HEK293T (cell line): ENCODE measurements around the gene LCLAT1.
"Not testable (repeated sequence)": the region's sequence is repeated elsewhere in the genome, so short reads cannot be mapped to it uniquely, and the experiment has no call there.

ENCODE experiments used
- CTCF ChIA-PET: fragments of 350-600 bp; formaldehyde crosslinking; extraction: SDS; loops from one replicate; lab custom pipeline; 2021; ENCODE audit warnings: antibody characterized with exemption, inconsistent platforms; lab: Yijun Ruan, JAX
- POLR2A ChIA-PET: fragments of 350-600 bp; formaldehyde crosslinking; extraction: SDS; loops from one replicate; lab custom pipeline; 2020; ENCODE audit warnings: antibody characterized with exemption, inconsistent platforms; lab: Yijun Ruan, JAX
- DNase-seq: peaks from one replicate; pipeline ENCODE4 v3.0.0; 2012; ENCODE audit warnings: mixed read lengths; ENCODE audit errors: extremely low spot score
- ARNT ChIP-seq: fragments of 450-650 bp; IDR thresholded peaks from 2 replicates; pipeline ENCODE4 v1.6.1; 2017; ENCODE audit warnings: mild to moderate bottlenecking
- BHLHE40 ChIP-seq: fragments of 450-650 bp; IDR thresholded peaks from 2 replicates; pipeline ENCODE4 v1.6.1; 2016; ENCODE audit warnings: mild to moderate bottlenecking, moderate library complexity, borderline replicate concordance
- CTBP1 ChIP-seq: fragments of 450-650 bp; IDR thresholded peaks from 2 replicates; pipeline ENCODE4 v1.6.1; 2016; ENCODE audit warnings: borderline replicate concordance
- ELF4 ChIP-seq: fragments of 450-650 bp; IDR thresholded peaks from 2 replicates; pipeline ENCODE4 v1.6.1; 2017; ENCODE audit warnings: antibody characterized with exemption
- FOXA1 ChIP-seq: fragments of 450-650 bp; IDR thresholded peaks from 2 replicates; pipeline ENCODE4 v1.6.1; 2016; ENCODE audit warnings: mild to moderate bottlenecking
- FOXK2 ChIP-seq: fragments of 450-650 bp; IDR thresholded peaks from 2 replicates; pipeline ENCODE4 v1.6.1; 2016; ENCODE audit warnings: mild to moderate bottlenecking
- FOXM1 ChIP-seq: fragments of 450-650 bp; IDR thresholded peaks from 2 replicates; pipeline ENCODE4 v1.6.1; 2017; ENCODE audit warnings: mild to moderate bottlenecking, borderline replicate concordance
- HDGF ChIP-seq: fragments of 450-650 bp; IDR thresholded peaks from 2 replicates; pipeline ENCODE4 v1.6.1; 2017; ENCODE audit warnings: antibody characterized with exemption, borderline replicate concordance
- L3MBTL2 ChIP-seq: fragments of 450-650 bp; conservative IDR thresholded peaks from 2 replicates; pipeline ENCODE4 v1.6.1; 2016; ENCODE audit warnings: mild to moderate bottlenecking
- LEF1 ChIP-seq: fragments of 450-650 bp; IDR thresholded peaks from 2 replicates; pipeline ENCODE4 v1.6.1; 2017; ENCODE audit warnings: mild to moderate bottlenecking, borderline replicate concordance
- NFRKB ChIP-seq: fragments of 450-650 bp; IDR thresholded peaks from 2 replicates; pipeline ENCODE4 v1.6.1; 2016; ENCODE audit warnings: mild to moderate bottlenecking, moderate library complexity
- PKNOX1 ChIP-seq: fragments of 450-650 bp; IDR thresholded peaks from 2 replicates; pipeline ENCODE4 v1.6.1; 2016
- SP1 ChIP-seq: fragments of 450-650 bp; IDR thresholded peaks from 2 replicates; pipeline ENCODE4 v1.6.1; 2017
- SUZ12 ChIP-seq: fragments of 450-650 bp; IDR thresholded peaks from 2 replicates; pipeline ENCODE4 v1.6.1; 2016; ENCODE audit warnings: mild to moderate bottlenecking
- TARDBP ChIP-seq: fragments of 450-650 bp; IDR thresholded peaks from 2 replicates; pipeline ENCODE4 v1.6.1; 2016
- ZNF384 ChIP-seq: fragments of 450-650 bp; IDR thresholded peaks from 2 replicates; pipeline ENCODE4 v1.6.1; 2016

The LCLAT1 gene

GRCh38 chr2:30462131-30462857 is 15.2 kb downstream of the LCLAT1 start:
- TF ChIP-seq BHLHE40 (no peak), FOXM1 (no peak), ZNF384 (no peak), PKNOX1 (no peak), L3MBTL2 (no peak), FOXA1 (no peak), NFRKB (no peak), HDGF (no peak), ELF4 (no peak), FOXK2 (no peak), CTBP1 (no peak), ARNT (no peak), TARDBP (no peak), SUZ12 (no peak), LEF1 (no peak), SP1 (no peak)
- DNase-seq: no peak
- ChIA-PET CTCF (interaction anchor here (0.7 kb wide), 1 partner anchor 103 kb away, joined by 3 read pairs; no protein-coding TSS in a partner anchor), POLR2A (no interaction called here)

- POLR2A ChIA-PET: no interaction called here
- no peak for DNase-seq
- TF ChIP-seq CTBP1 (no peak), TARDBP (no peak), NFRKB (no peak), ELF4 (no peak), HDGF (no peak), FOXM1 (no peak), PKNOX1 (no peak), ZNF384 (no peak), SP1 (no peak), FOXA1 (no peak), ARNT (no peak), LEF1 (no peak), L3MBTL2 (no peak), BHLHE40 (no peak), FOXK2 (no peak), SUZ12 (no peak)
- CTCF ChIA-PET: no interaction called here
Observed at GRCh38 chr2:30463535-30463934, 16.5 kb downstream of the LCLAT1 start.

- CTCF ChIA-PET: no interaction called here
- no peak for DNase-seq
- TF ChIP-seq LEF1 (no peak), FOXM1 (no peak), PKNOX1 (no peak), HDGF (no peak), L3MBTL2 (no peak), ZNF384 (no peak), TARDBP (no peak), NFRKB (no peak), FOXK2 (no peak), ELF4 (no peak), SUZ12 (no peak)
- POLR2A ChIA-PET: no interaction called here
Observed at GRCh38 chr2:30464544-30465170, 17.6 kb downstream of the LCLAT1 start.

DNA sequence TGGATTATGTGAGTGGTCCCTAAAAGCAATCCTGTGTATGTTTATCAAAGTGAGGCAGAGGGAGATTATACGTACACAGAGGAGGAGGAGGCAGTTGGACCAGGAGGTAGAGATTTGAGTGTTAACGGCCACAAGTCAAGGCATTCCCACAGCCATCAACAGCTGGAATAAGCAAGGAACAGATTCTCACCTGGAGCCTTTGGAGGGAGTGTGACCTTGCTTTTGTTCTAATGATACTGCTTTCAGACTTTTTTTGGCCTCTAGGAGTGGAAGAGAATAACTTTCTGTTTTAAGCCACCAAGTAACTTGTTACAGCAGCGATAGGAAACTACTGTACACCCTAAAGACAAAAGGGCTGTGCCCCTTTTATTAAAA is 18.1 kb downstream of the LCLAT1 start:
- POLR2A ChIA-PET: no interaction called here
- DNase-seq: no peak
- TF ChIP-seq FOXM1: no peak
- TF ChIP-seq ELF4: no peak
- TF ChIP-seq L3MBTL2: no peak
- no peak for TF ChIP-seq FOXA1
- TF ChIP-seq FOXK2: no peak
- TF ChIP-seq PKNOX1: no peak
- TF ChIP-seq BHLHE40: no peak
- TF ChIP-seq ZNF384: no peak
- no peak for TF ChIP-seq SUZ12
- no peak for TF ChIP-seq SP1
- TF ChIP-seq ARNT: no peak
- TF ChIP-seq NFRKB: no peak
- TF ChIP-seq HDGF: no peak
- CTCF ChIA-PET: no interaction called here

DNA sequence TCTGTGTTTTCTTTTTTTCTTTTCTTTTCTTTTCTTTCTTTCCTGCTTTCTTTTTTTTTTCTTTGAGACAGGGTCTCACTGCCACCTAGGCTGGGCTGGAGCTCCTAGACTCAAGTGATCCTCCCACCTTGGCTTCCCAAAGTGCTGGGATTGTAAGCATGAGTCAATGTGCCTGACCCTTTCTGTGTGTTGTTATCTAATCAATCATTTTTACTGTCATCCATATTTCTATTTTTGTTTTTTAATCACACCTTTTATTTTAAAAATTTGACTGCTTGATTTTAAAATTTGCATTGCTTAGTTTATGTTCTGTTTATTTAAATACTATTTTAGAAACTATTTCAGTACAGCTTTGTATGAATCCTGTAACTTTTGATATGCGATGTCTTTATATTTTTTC is 19.2 kb downstream of the LCLAT1 start:
- TF ChIP-seq FOXA1 (no peak), PKNOX1 (peak; percentile 39; the same call in 1 of the 2 replicates), SP1 (no peak)
- POLR2A ChIA-PET: no interaction called here
- no peak for DNase-seq
- CTCF ChIA-PET: interaction anchor here (0.7 kb wide), 2 partner anchors 10 to 19 kb away, joined by 4 to 5 read pairs; no protein-coding TSS in a partner anchor

DNA sequence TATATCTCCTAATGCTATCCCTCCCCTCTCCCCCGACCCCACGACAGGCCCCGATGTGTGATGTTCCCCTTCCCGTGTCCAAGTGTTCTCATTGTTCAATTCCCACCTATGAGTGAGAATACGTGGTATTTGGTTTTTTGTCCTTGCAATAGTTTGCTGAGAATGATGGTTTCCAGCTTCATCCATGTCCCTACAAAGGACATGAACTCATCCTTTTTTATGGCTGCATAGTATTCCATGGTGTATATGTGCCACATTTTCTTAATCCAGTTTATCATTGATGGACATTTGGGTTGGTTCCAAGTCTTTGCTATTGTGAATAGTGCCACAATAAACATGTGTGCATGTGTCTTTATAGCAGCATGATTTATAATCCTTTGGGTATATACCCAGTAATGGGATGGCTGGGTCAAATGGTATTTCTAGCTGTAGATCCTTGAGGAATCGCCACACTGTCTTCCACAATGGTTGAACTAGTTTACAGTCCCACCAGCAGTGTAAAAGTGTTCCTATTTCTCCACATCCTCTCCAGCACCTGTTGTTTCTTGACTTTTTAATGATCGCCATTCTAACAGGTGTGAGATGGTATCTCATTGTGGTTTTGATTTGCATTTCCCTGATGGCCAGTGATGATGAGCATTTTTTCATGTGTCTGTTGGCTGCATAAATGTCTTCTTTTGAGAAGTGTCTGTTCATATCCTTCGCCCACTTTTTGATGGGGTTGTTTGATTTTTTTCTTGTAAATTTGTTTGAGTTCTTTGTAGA is 20.2 kb downstream of the LCLAT1 start:
- POLR2A ChIA-PET, CTCF ChIA-PET, DNase-seq: not testable (repeated sequence)
